IPS-NIHi11 (cell line): ENCODE data around the gene ARGLU1.

ENCODE experiments used
- DNase-seq: peaks from one replicate; pipeline ENCODE4 v3.0.0; 2012; ENCODE audit warnings: mixed read lengths, low spot score

ARGLU1 gene

GRCh38 chr13:106586648-106587166, 18.8 kb upstream of the ARGLU1 start:
- no peak for DNase-seq

- no peak for DNase-seq
Observed at GRCh38 chr13:106581225-106581624, 13.3 kb upstream of the ARGLU1 start.

- DNase-seq, result no peak
Observed at GRCh38 chr13:106575896-106576295, 8.0 kb upstream of the ARGLU1 start.

- DNase-seq, result no peak
Observed at GRCh38 chr13:106573868-106574267, 5.9 kb upstream of the ARGLU1 start.

GRCh38 chr13:106573284-106573846, 5.4 kb upstream of the ARGLU1 start:
- no peak for DNase-seq

GRCh38 chr13:106570299-106570852, 2.4 kb upstream of the ARGLU1 start:
- DNase-seq, result peak; percentile 77

GRCh38 chr13:106569233-106570095, 1.5 kb upstream of the ARGLU1 start:
- DNase-seq, result no peak

- DNase-seq, result no peak
Observed at GRCh38 chr13:106568299-106569003, 514 bp upstream of the ARGLU1 start.

- peak; percentile 47 for DNase-seq
Observed at GRCh38 chr13:106566641-106567473, 1.1 kb downstream of the ARGLU1 start.

GRCh38 chr13:106565127-106565775, 2.7 kb downstream of the ARGLU1 start:
- no peak for DNase-seq

- no peak for DNase-seq
Observed at GRCh38 chr13:106562301-106562700, 5.6 kb downstream of the ARGLU1 start.

GRCh38 chr13:106561551-106562170, 6.3 kb downstream of the ARGLU1 start:
- no peak for DNase-seq

- DNase-seq, result no peak
Observed at GRCh38 chr13:106560821-106561220, 7.1 kb downstream of the ARGLU1 start.

GRCh38 chr13:106558527-106558926, 9.4 kb downstream of the ARGLU1 start:
- no peak for DNase-seq

GRCh38 chr13:106555631-106556328, 12.2 kb downstream of the ARGLU1 start:
- DNase-seq, result no peak

- DNase-seq, result no peak
Observed at GRCh38 chr13:106551751-106552150, 16.2 kb downstream of the ARGLU1 start.

GRCh38 chr13:106551350-106551749, 16.6 kb downstream of the ARGLU1 start:
- DNase-seq, result no peak

- no peak for DNase-seq
Observed at GRCh38 chr13:106550570-106551135, 17.3 kb downstream of the ARGLU1 start.

GRCh38 chr13:106548064-106548696, 19.8 kb downstream of the ARGLU1 start:
- no peak for DNase-seq
